Tibial artery (tissue), 4 donors: Measurements from ENCODE around the gene FAM131B.
"Not testable (repeated sequence)": the region's sequence is repeated elsewhere in the genome, so short reads cannot be mapped to it uniquely, and the experiment has no call there.

Source experiments
- DNase-seq, 2 donors: peaks; one replicate each; pipeline ENCODE4 v3.0.0-alpha.2; 2019
- H3K27ac ChIP-seq, 2 donors: fragments of 200-600 bp; sonication (generic) in 1 of 2; 1 replicate in 1 of 2; 2 replicates in 1 of 2; pipeline ENCODE4 v1.5.1; 2018 to 2019; ENCODE audit warnings: mild to moderate bottlenecking in 1 of 2
- H3K27me3 ChIP-seq, 2 donors: fragments of 200-600 bp; sonication (generic) in 1 of 2; one replicate each; pipeline versions ENCODE4 v1.5.1 to v1.6.0; 2016 to 2019
- H3K36me3 ChIP-seq, 3 donors: fragments of 200-600 bp; sonication (generic) in 2 of 3; one replicate each; pipeline ENCODE4 v1.5.1; 2016 to 2019; ENCODE audit warnings: mild to moderate bottlenecking in 2 of 3
- H3K4me1 ChIP-seq, 4 donors: fragments of 200-600 bp; sonication (generic) in 2 of 4; 1 replicate in 3 of 4; 2 replicates in 1 of 4; pipeline ENCODE4 v1.5.1; 2016 to 2019
- H3K4me3 ChIP-seq, 2 donors: fragments of 200-600 bp; sonication (generic) in 1 of 2; 1 replicate in 1 of 2; 2 replicates in 1 of 2; pipeline ENCODE4 v1.5.1; 2018 to 2019; ENCODE audit warnings: mild to moderate bottlenecking in 2 of 2
- H3K9me3 ChIP-seq, 3 donors: fragments of 200-600 bp; sonication (generic) in 1 of 3; one replicate each; pipeline ENCODE4 v1.5.1; 2016 to 2019
- intact Hi-C: fragments of 100-400 bp; cut with DNase I; formaldehyde crosslinking; loops from one replicate; pipeline ENCODE4 v1.15.0; 2023; ENCODE audit warnings: low total_unique reads
- TF ChIP-seq, protein P1 (sequence below), 2 experiments: fragments of 200-600 bp in 1 of 2; fragments of 450-650 bp in 1 of 2; IDR thresholded peaks; one replicate each; pipeline ENCODE4 v1.5.1; 2017 to 2019; ENCODE audit warnings: antibody characterized with exemption in 2 of 2, mild to moderate bottlenecking in 1 of 2, moderate library complexity in 1 of 2

The FAM131B gene

DNA sequence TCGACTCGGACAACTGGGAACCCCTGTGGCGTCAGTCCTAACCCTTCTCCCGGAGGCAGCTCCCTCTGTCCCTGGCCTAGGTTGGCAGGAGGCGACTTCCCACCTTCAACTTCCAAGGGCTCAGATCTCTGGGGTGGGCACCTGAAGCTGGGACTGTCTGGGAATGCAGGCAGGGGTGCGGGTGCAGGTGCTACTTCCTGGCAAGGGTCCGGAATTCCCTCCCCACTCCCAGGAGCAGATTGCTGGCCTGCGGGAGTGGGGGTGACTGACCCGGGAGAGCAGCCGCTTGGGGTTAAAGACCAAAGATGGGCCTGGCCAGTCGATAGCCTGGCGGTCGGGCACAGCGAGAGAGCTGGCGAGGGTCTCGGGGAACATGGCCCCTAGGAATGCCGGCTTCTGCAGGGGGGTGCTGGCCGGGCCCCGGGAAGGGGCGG, 45.8 kb upstream of the FAM131B start:
- intact Hi-C loops = no loop called here
- no peaks in the 10 kb centered on the region for H3K27me3 ChIP-seq
- peak overlapping the region in 1 of 2 donors; percentile 9 for H3K4me3 ChIP-seq
- H3K9me3 ChIP-seq = no peaks in the 10 kb centered on the region
- TF ChIP-seq, protein P1, sequence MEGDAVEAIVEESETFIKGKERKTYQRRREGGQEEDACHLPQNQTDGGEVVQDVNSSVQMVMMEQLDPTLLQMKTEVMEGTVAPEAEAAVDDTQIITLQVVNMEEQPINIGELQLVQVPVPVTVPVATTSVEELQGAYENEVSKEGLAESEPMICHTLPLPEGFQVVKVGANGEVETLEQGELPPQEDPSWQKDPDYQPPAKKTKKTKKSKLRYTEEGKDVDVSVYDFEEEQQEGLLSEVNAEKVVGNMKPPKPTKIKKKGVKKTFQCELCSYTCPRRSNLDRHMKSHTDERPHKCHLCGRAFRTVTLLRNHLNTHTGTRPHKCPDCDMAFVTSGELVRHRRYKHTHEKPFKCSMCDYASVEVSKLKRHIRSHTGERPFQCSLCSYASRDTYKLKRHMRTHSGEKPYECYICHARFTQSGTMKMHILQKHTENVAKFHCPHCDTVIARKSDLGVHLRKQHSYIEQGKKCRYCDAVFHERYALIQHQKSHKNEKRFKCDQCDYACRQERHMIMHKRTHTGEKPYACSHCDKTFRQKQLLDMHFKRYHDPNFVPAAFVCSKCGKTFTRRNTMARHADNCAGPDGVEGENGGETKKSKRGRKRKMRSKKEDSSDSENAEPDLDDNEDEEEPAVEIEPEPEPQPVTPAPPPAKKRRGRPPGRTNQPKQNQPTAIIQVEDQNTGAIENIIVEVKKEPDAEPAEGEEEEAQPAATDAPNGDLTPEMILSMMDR (IDR thresholded peaks at IDR 0.05) = no peak
- no peaks in the 10 kb centered on the region for H3K36me3 ChIP-seq
- DNase-seq = no peak
- peaks cover 0 to 37% (median 18%) of the 10 kb centered on the region in 4 donors for H3K4me1 ChIP-seq
- no peak overlapping the region for H3K27ac ChIP-seq

DNA sequence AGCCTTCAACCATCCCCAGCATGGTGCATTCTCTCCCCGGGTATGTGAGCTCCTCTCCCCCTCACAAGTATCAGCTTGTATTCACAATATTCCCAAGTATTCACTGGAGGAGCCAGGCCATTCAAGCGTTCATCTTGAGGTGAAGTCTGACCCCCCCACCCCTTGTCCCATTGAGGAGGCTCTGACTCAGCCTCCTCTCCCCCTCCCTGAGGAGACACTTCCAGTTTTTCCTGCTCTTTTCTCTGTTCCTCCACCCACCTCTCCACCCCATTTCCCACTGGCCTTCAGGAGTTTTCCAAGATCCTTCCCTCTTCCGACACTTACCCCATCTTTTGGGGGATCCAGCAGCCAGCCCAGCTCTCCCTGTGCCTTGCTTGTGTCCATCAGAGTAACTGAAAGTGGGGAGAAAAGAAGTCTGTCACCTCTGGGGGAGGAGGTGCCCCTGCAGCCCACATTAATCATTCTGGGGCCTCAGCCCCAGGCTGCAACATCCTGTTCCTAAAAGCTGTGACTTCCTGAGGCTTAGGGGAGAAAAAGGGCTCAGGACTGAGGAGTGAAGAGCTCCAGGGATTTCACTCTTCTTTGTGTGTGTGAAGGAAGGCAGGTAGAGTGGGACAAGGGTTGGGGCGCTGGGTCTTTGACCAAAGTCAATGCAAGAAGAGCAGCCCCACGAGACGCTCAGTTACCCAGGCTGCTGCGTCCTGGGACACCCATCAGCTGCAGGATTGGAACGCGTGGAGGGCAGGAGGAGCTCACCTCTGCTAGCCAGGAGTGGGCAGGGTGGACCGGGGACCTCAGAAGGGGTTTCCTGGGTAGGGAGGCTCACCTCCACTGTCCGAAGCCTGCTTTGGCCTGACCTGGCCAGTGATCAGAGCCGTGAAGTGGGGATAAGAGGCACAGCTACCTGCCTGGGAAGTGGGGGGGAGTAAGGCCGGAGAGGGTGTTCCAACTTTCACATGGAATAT, 45.1 kb upstream of the FAM131B start:
- H3K36me3 ChIP-seq = no peaks in the 10 kb centered on the region
- H3K27me3 ChIP-seq = no peaks in the 10 kb centered on the region
- DNase-seq = no peak
- TF ChIP-seq, protein P1 (IDR thresholded peaks at IDR 0.05) = no peak
- peaks cover 0 to 37% (median 18%) of the 10 kb centered on the region in 4 donors for H3K4me1 ChIP-seq
- H3K4me3 ChIP-seq = no peak overlapping the region
- H3K27ac ChIP-seq = no peak overlapping the region
- intact Hi-C loops = no loop called here
- H3K9me3 ChIP-seq = no peaks in the 10 kb centered on the region

DNA sequence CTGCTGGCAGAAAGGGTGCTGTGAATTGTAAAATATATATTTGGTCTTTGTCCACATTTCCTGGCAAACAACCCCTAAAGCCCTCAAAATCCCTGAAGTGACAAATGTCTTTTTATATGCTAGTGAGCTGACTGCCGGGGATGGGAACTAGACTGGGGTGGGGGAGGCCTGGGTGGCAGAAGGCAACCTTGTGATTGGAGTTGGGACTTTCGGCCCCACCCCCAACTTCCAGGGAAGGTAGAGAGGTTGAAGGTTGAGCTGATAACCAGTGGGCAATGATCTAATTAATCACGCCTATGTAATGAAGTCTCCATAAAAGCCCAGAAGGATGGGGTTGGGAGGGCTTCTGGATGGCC, 43.5 kb upstream of the FAM131B start:
- intact Hi-C loops = no loop called here
- Histone ChIP-seq H3K4me3 (no peak overlapping the region), H3K27me3 (no peaks in the 10 kb centered on the region), H3K9me3 (no peaks in the 10 kb centered on the region), H3K36me3 (peaks cover 0 to 5% (median 0%) of the 10 kb centered on the region in 3 donors), H3K27ac (no peak overlapping the region), H3K4me1 (peaks cover 0 to 24% (median 16%) of the 10 kb centered on the region in 4 donors)
- TF ChIP-seq, protein P1 (IDR thresholded peaks at IDR 0.05) = no peak
- DNase-seq = no peak

GRCh38 chr7:143405173-143406001, 42.9 kb upstream of the FAM131B start:
- TF ChIP-seq, protein P1 (IDR thresholded peaks at IDR 0.05) = no peak
- no peak overlapping the region for H3K4me3 ChIP-seq
- intact Hi-C loops = no loop called here
- no peaks in the 10 kb centered on the region for H3K9me3 ChIP-seq
- H3K27ac ChIP-seq = no peak overlapping the region
- H3K36me3 ChIP-seq = peaks cover 0 to 5% (median 0%) of the 10 kb centered on the region in 3 donors
- H3K27me3 ChIP-seq = no peaks in the 10 kb centered on the region
- DNase-seq = no peak
- H3K4me1 ChIP-seq = peaks cover 0 to 18% (median 14%) of the 10 kb centered on the region in 4 donors

- H3K27me3 ChIP-seq, intact Hi-C loops, H3K27ac ChIP-seq, DNase-seq, H3K4me1 ChIP-seq, H3K4me3 ChIP-seq, H3K9me3 ChIP-seq: not testable (repeated sequence)
- H3K36me3 ChIP-seq = peaks cover 0 to 31% (median 0%) of the 10 kb centered on the region in 3 donors
Observed at GRCh38 chr7:143402233-143402632, 39.7 kb upstream of the FAM131B start.
